Common myeloid progenitor, CD34-positive (primary cell): ENCODE results near the gene B3GNT3.
A peak's percentile ranks its signal among the peaks of the same experiment; 100 is the strongest.

Source experiments
- CTCF ChIA-PET: fragments of 350-600 bp; sonication (Branson Sonifier 250); formaldehyde crosslinking; loops from one replicate; lab custom pipeline; 2021; ENCODE audit warnings: antibody characterized with exemption; lab: Charles Lee
- POLR2A ChIA-PET: fragments of 350-600 bp; sonication (Branson Sonifier 250); formaldehyde crosslinking; loops from one replicate; lab custom pipeline; 2021; ENCODE audit warnings: antibody characterized with exemption; lab: Charles Lee
- DNase-seq, 3 donors: peaks; one replicate each; pipeline versions ENCODE4 v3.0.0 to v3.0.0-alpha.2; 2013
- H3K27ac ChIP-seq, 2 experiments: 1 replicate in 1 of 2; 2 replicates in 1 of 2; pipeline ENCODE4 v1.7.0; 2013; ENCODE audit warnings: inconsistent platforms in 2 of 2, low read length in 2 of 2, mild to moderate bottlenecking in 2 of 2, low read depth in 1 of 2, moderate library complexity in 1 of 2; ENCODE audit not compliant: severe bottlenecking in 2 of 2, insufficient read depth in 1 of 2, poor library complexity in 1 of 2
- H3K27me3 ChIP-seq, 5 experiments: replicated peaks in 2 of 5; 1 replicate in 3 of 5; 2 replicates in 2 of 5; pipeline versions ENCODE4 v1.6.1 to v1.7.0; 2013; ENCODE audit warnings: low read length in 4 of 5, mild to moderate bottlenecking in 2 of 5, moderate library complexity in 2 of 5, inconsistent platforms in 1 of 5; ENCODE audit not compliant: insufficient read depth in 5 of 5, control insufficient read depth in 4 of 5
- H3K36me3 ChIP-seq, 4 experiments: 1 replicate in 2 of 4; 2 replicates in 2 of 4; pipeline versions ENCODE4 v1.6.1 to v1.7.0; 2013; ENCODE audit warnings: low read length in 3 of 4, control low read depth in 1 of 4, mild to moderate bottlenecking in 1 of 4; ENCODE audit not compliant: control insufficient read depth in 4 of 4, insufficient read depth in 4 of 4
- H3K4me1 ChIP-seq, 4 experiments: 1 replicate in 3 of 4; 2 replicates in 1 of 4; pipeline versions ENCODE4 v1.6.1 to v1.7.1; 2013; ENCODE audit warnings: low read length in 3 of 4, mild to moderate bottlenecking in 3 of 4, control low read depth in 1 of 4, inconsistent platforms in 1 of 4, moderate library complexity in 1 of 4; ENCODE audit not compliant: control insufficient read depth in 4 of 4, insufficient read depth in 4 of 4; ENCODE audit errors: control extremely low read depth in 1 of 4
- H3K4me3 ChIP-seq, 7 experiments: 1 replicate in 4 of 7; 2 replicates in 3 of 7; pipeline versions ENCODE4 v1.5.1 to v1.7.0; 2013; ENCODE audit warnings: mild to moderate bottlenecking in 7 of 7, low read length in 6 of 7, moderate library complexity in 6 of 7, inconsistent platforms in 2 of 7, low read depth in 2 of 7, control low read depth in 1 of 7; ENCODE audit not compliant: insufficient read depth in 4 of 7, control insufficient read depth in 1 of 7; ENCODE audit errors: extremely low read depth in 1 of 7
- H3K9me3 ChIP-seq, 5 experiments: 1 replicate in 4 of 5; 2 replicates in 1 of 5; pipeline versions ENCODE4 v1.6.1 to v1.7.1; 2013; ENCODE audit warnings: low read length in 4 of 5, mild to moderate bottlenecking in 2 of 5, inconsistent platforms in 1 of 5, low read depth in 1 of 5, moderate library complexity in 1 of 5; ENCODE audit not compliant: control insufficient read depth in 4 of 5, insufficient read depth in 2 of 5; ENCODE audit errors: control extremely low read depth in 1 of 5
- WGBS: methylation state at CpG from one replicate; pipeline ENCODE4 v1.1.5; 2013; ENCODE audit not compliant: insufficient coverage; 5-methylcytosine and 5-hydroxymethylcytosine counted together

B3GNT3 gene

GRCh38 chr19:17787274-17787913 lies 7.5 kb upstream of the B3GNT3 start:
- CTCF ChIA-PET = interaction anchor here (0.7 to 1.0 kb wide), 2 partner anchors 72 to 150 kb away, joined by 3 read pairs; partner anchors contain the start of gene RPL18A
- DNase-seq = no peak
- H3K36me3 ChIP-seq = peaks cover 5 to 42% (median 22%) of the 10 kb centered on the region in 4 experiments
- H3K4me1 ChIP-seq = peaks cover 3 to 31% (median 29%) of the 10 kb centered on the region in 4 experiments
- WGBS = 94% methylated on average over 10 of the region's 14 CpGs
- no peaks in the 10 kb centered on the region for H3K27me3 ChIP-seq
- H3K4me3 ChIP-seq = no peak overlapping the region
- POLR2A ChIA-PET = interaction anchor here (0.7 kb wide), 1 partner anchor 60 kb away, joined by 5 read pairs; the partner anchor contains the start of gene JAK3
- no peaks in the 10 kb centered on the region for H3K9me3 ChIP-seq
- H3K27ac ChIP-seq = no peak overlapping the region

- Histone ChIP-seq H3K36me3 (peaks cover 5 to 35% (median 15%) of the 10 kb centered on the region in 4 experiments), H3K27me3 (no peaks in the 10 kb centered on the region), H3K4me3 (no peak overlapping the region), H3K4me1 (peaks cover 3 to 37% (median 33%) of the 10 kb centered on the region in 4 experiments), H3K27ac (no peak overlapping the region), H3K9me3 (no peaks in the 10 kb centered on the region)
- WGBS = no CpG with 5 or more reads among the region's 2 CpGs
- ChIA-PET POLR2A (no interaction called here), CTCF (interaction anchor here (0.8 to 2.3 kb wide), 7 partner anchors 10 to 149 kb away, joined by 3 to 6 read pairs (median 3); no protein-coding TSS in a partner anchor)
- DNase-seq = no peak
Measured at GRCh38 chr19:17788632-17789031, 6.3 kb upstream of the B3GNT3 start.

- Histone ChIP-seq H3K4me3 (no peak overlapping the region), H3K4me1 (peaks cover 3 to 48% (median 41%) of the 10 kb centered on the region in 4 experiments), H3K27me3 (no peaks in the 10 kb centered on the region), H3K9me3 (no peaks in the 10 kb centered on the region), H3K27ac (no peak overlapping the region), H3K36me3 (peaks cover 0 to 24% (median 10%) of the 10 kb centered on the region in 4 experiments)
- CTCF ChIA-PET = interaction anchor here (0.9 to 5.6 kb wide), 7 partner anchors 9 to 69 kb away, joined by 3 to 36 read pairs (median 7); partner anchors contain the start of gene RPL18A
- peak in 1 of 3 donors; percentile 52 for DNase-seq
- WGBS = 91% methylated on average over 2 of the region's 6 CpGs
- POLR2A ChIA-PET = no interaction called here
Measured at GRCh38 chr19:17790059-17790780, 4.7 kb upstream of the B3GNT3 start.

- ChIA-PET POLR2A (interaction anchor here (0.8 kb wide), 1 partner anchor 53 kb away, joined by 4 read pairs; the partner anchor contains the start of gene JAK3), CTCF (interaction anchor here (0.5 to 5.6 kb wide), 7 partner anchors 9 to 60 kb away, joined by 3 to 36 read pairs (median 3); partner anchors contain the start of gene JAK3)
- DNase-seq = peak in 1 of 3 donors; percentile 24
- no peak overlapping the region for H3K27ac ChIP-seq
- WGBS = 36% methylated on average over 9 of the region's 9 CpGs
- H3K4me1 ChIP-seq = peaks cover 3 to 60% (median 53%) of the 10 kb centered on the region in 4 experiments
- H3K4me3 ChIP-seq = peak overlapping the region in 3 of 7 experiments; percentile 53 to 72 (median 64)
- no peaks in the 10 kb centered on the region for H3K9me3 ChIP-seq
- peaks cover 0 to 3% (median under 1%) of the 10 kb centered on the region in 4 experiments for H3K36me3 ChIP-seq
- no peaks in the 10 kb centered on the region for H3K27me3 ChIP-seq
Measured at GRCh38 chr19:17794412-17794730, 567 bp upstream of the B3GNT3 start.

GRCh38 chr19:17795495-17795856 lies 538 bp downstream of the B3GNT3 start:
- peak overlapping the region in 5 of 7 experiments; percentile 26 to 72 (median 61) for H3K4me3 ChIP-seq
- H3K9me3 ChIP-seq = no peaks in the 10 kb centered on the region
- H3K27me3 ChIP-seq = no peaks in the 10 kb centered on the region
- ChIA-PET CTCF (interaction anchor here (0.8 to 5.6 kb wide), 5 partner anchors 11 to 64 kb away, joined by 3 to 36 read pairs (median 4); partner anchors contain the start of gene RPL18A), POLR2A (no interaction called here)
- H3K36me3 ChIP-seq = no peaks in the 10 kb centered on the region
- peaks cover 0 to 54% (median 46%) of the 10 kb centered on the region in 4 experiments for H3K4me1 ChIP-seq
- DNase-seq = no peak
- 61% methylated on average over 11 of the region's 14 CpGs for WGBS
- H3K27ac ChIP-seq = no peak overlapping the region

- ChIA-PET CTCF (interaction anchor here (0.8 to 3.0 kb wide), 5 partner anchors 12 to 59 kb away, joined by 3 to 6 read pairs (median 4); partner anchors contain the start of gene JAK3), POLR2A (no interaction called here)
- no peak overlapping the region for H3K27ac ChIP-seq
- H3K27me3 ChIP-seq = no peaks in the 10 kb centered on the region
- no peaks in the 10 kb centered on the region for H3K9me3 ChIP-seq
- 69% methylated on average over 4 of the region's 6 CpGs for WGBS
- no peak for DNase-seq
- H3K4me1 ChIP-seq = peaks cover 0 to 46% (median 38%) of the 10 kb centered on the region in 4 experiments
- H3K4me3 ChIP-seq = no peak overlapping the region
- H3K36me3 ChIP-seq = no peaks in the 10 kb centered on the region
Measured at GRCh38 chr19:17796013-17796837, 1.3 kb downstream of the B3GNT3 start.
